Measurements from ENCODE around the gene PES1. TPM values are rescaled to one million over a fixed set of nuclear protein-coding genes. Genes with fewer than 3 reads are reported as not detected.
"Not testable (repeated sequence)": the region's sequence is repeated elsewhere in the genome, so short reads cannot be mapped to it uniquely, and the experiment has no call there.

PES1 gene
- total RNA-seq, 1 donor from 2014 or later = 47.0 TPM

- no peaks in the 10 kb centered on the region for H3K36me3 ChIP-seq
- no peak for TF ChIP-seq CTCF (IDR thresholded peaks at IDR 0.05)
- H3K27me3 ChIP-seq (ENCODE audit: low read depth) = no peaks in the 10 kb centered on the region
- DNase-seq (no peak), ATAC-seq (no peak)
- H3K9me3 ChIP-seq = no peaks in the 10 kb centered on the region
- no peak overlapping the region for H3K4me3 ChIP-seq
- intact Hi-C loops (cut with DNase I) = no loop called here
- no peaks in the 10 kb centered on the region for H3K4me1 ChIP-seq
- H3K27ac ChIP-seq = no peak overlapping the region
Measured at GRCh38 chr22:30555282-30556210, 36.2 kb downstream of the PES1 start.

- intact Hi-C loops (cut with DNase I) = no loop called here
- DNase-seq (no peak), ATAC-seq (no peak)
- H3K9me3 ChIP-seq = no peaks in the 10 kb centered on the region
- H3K4me3 ChIP-seq = no peak overlapping the region
- H3K27ac ChIP-seq = no peak overlapping the region
- no peaks in the 10 kb centered on the region for H3K36me3 ChIP-seq
- H3K4me1 ChIP-seq = no peaks in the 10 kb centered on the region
- no peaks in the 10 kb centered on the region for H3K27me3 ChIP-seq (ENCODE audit: low read depth)
- TF ChIP-seq CTCF (IDR thresholded peaks at IDR 0.05) = no peak
Measured at GRCh38 chr22:30553971-30554370, 37.7 kb downstream of the PES1 start.

GRCh38 chr22:30552719-30553118 is 39.0 kb downstream of the PES1 start:
- no peak for DNase-seq

GRCh38 chr22:30551813-30552212 is 39.9 kb downstream of the PES1 start:
- H3K9me3 ChIP-seq; H3K27me3 ChIP-seq (ENCODE audit: low read depth); intact Hi-C loops (cut with DNase I); H3K4me3 ChIP-seq; ATAC-seq; DNase-seq; H3K4me1 ChIP-seq; H3K27ac ChIP-seq; H3K36me3 ChIP-seq: not testable (repeated sequence)

More at GRCh38 chr22:30552719-30553118, 39.0 kb downstream of the PES1 start:
- H3K4me3 ChIP-seq = no peak overlapping the region
- no peak for ATAC-seq
- no peak overlapping the region for H3K27ac ChIP-seq
- no peak for TF ChIP-seq CTCF (IDR thresholded peaks at IDR 0.05)
- H3K27me3 ChIP-seq (ENCODE audit: low read depth) = no peaks in the 10 kb centered on the region
- intact Hi-C loops (cut with DNase I) = no loop called here
- no peaks in the 10 kb centered on the region for H3K4me1 ChIP-seq
- H3K36me3 ChIP-seq = no peaks in the 10 kb centered on the region
- H3K9me3 ChIP-seq = no peaks in the 10 kb centered on the region

GRCh38 chr22:30547188-30547587 is 44.5 kb downstream of the PES1 start:
- no peak overlapping the region for H3K4me3 ChIP-seq
- DNase-seq (no peak), ATAC-seq (no peak)
- intact Hi-C loops (cut with DNase I) = no loop called here
- no peak for TF ChIP-seq CTCF (IDR thresholded peaks at IDR 0.05)
- peaks cover 5% of the 10 kb centered on the region for H3K4me1 ChIP-seq
- H3K27ac ChIP-seq = no peak overlapping the region
- peaks cover 10% of the 10 kb centered on the region for H3K27me3 ChIP-seq (ENCODE audit: low read depth)
- H3K9me3 ChIP-seq = no peaks in the 10 kb centered on the region
- H3K36me3 ChIP-seq = no peaks in the 10 kb centered on the region

- Histone ChIP-seq H3K27me3 (ENCODE audit: low read depth) (peaks cover 14% of the 10 kb centered on the region), H3K27ac (no peak within 1 kb of the TSS), H3K9me3 (no peaks in the 10 kb centered on the region), H3K36me3 (no peaks in the 10 kb centered on the region), H3K4me1 (peaks cover 5% of the 10 kb centered on the region), H3K4me3 (no peak within 1 kb of the TSS)
- ATAC-seq (no peak), DNase-seq (no peak)
- no peak for TF ChIP-seq CTCF (IDR thresholded peaks at IDR 0.05)
- intact Hi-C loops (cut with DNase I) = no loop called here
Measured at GRCh38 chr22:30546616-30547015, 45.1 kb downstream of the PES1 start, which contains the start of gene SEC14L6. SEC14L6 (minus strand) TSS chr22:30546741; CDS start chr22:30546682, 59 bp downstream.

Measured in lower lobe of right lung (tissue), 2 donors.